GM18907 (cell line): ENCODE measurements around the gene GSN.
"Not testable (repeated sequence)": the region's sequence is repeated elsewhere in the genome, so short reads cannot be mapped to it uniquely, and the experiment has no call there.

Experiments
- ATAC-seq: cut with Tn5 transposase; IDR thresholded peaks from one replicate; pipeline ENCODE4 v1.9.1; 2021; ENCODE audit warnings: mild to moderate bottlenecking, moderate library complexity; ENCODE audit not compliant: unreplicated experiment

Gene GSN

GRCh38 chr9:121286973-121287741 is 19.2 kb downstream of the GSN start:
- no peak for ATAC-seq

- no peak for ATAC-seq
Measured at GRCh38 chr9:121288673-121289025, 20.7 kb downstream of the GSN start.

- ATAC-seq, result no peak
Measured at GRCh38 chr9:121289026-121289771, 21.2 kb downstream of the GSN start.

- ATAC-seq, result no peak
Measured at GRCh38 chr9:121289772-121290370, 21.9 kb downstream of the GSN start.

GRCh38 chr9:121291536-121291935 is 23.6 kb downstream of the GSN start:
- ATAC-seq, result not testable (repeated sequence)

- no peak for ATAC-seq
Measured at GRCh38 chr9:121292051-121292450, 24.1 kb downstream of the GSN start.

GRCh38 chr9:121292801-121293241 is 24.9 kb downstream of the GSN start:
- no peak for ATAC-seq

GRCh38 chr9:121294151-121294743 is 26.3 kb downstream of the GSN start:
- no peak for ATAC-seq

GRCh38 chr9:121294866-121295661 is 27.1 kb downstream of the GSN start:
- no peak for ATAC-seq

GRCh38 chr9:121295662-121296191 is 27.8 kb downstream of the GSN start:
- no peak for ATAC-seq

GRCh38 chr9:121296213-121297127 is 28.5 kb downstream of the GSN start:
- ATAC-seq, result no peak

- no peak for ATAC-seq
Measured at GRCh38 chr9:121297389-121297788, 29.4 kb downstream of the GSN start.

- no peak for ATAC-seq
Measured at GRCh38 chr9:121298016-121298538, 30.1 kb downstream of the GSN start.

- ATAC-seq, result no peak
Measured at GRCh38 chr9:121298689-121299466, 30.9 kb downstream of the GSN start.

- no peak for ATAC-seq
Measured at GRCh38 chr9:121299467-121300282, 31.7 kb downstream of the GSN start.

GRCh38 chr9:121300283-121301119 is 32.5 kb downstream of the GSN start:
- no peak for ATAC-seq

GRCh38 chr9:121301881-121302286 is 33.9 kb downstream of the GSN start:
- no peak for ATAC-seq
